H9 (cell line): ENCODE data around the gene GAP43. TPM values are rescaled to one million over a fixed set of nuclear protein-coding genes. Genes with fewer than 3 reads are reported as not detected.

Experiments
- DNase-seq: peaks from one replicate; pipeline ENCODE4 v3.0.0-alpha.2; 2017
- H2AFZ ChIP-seq: one replicate; pipeline ENCODE4 v1.6.1; 2013; ENCODE audit warnings: mild to moderate bottlenecking, low read length, control low read depth, moderate library complexity
- H2AK5ac ChIP-seq: 2 replicates; pipeline ENCODE4 v1.6.1; 2013; ENCODE audit warnings: low read length, control low read depth, mixed read lengths; ENCODE audit not compliant: insufficient read length
- H2BK120ac ChIP-seq: one replicate; pipeline ENCODE4 v1.6.1; 2013; ENCODE audit warnings: low read depth, mild to moderate bottlenecking, low read length, control low read depth, inconsistent platforms; ENCODE audit not compliant: poor library complexity, severe bottlenecking
- H2BK12ac ChIP-seq: 2 replicates; pipeline ENCODE4 v1.6.1; 2013; ENCODE audit warnings: low read length, control low read depth, mixed read lengths, low read depth; ENCODE audit not compliant: insufficient read length
- H2BK15ac ChIP-seq: 2 replicates; pipeline ENCODE4 v1.6.1; 2013; ENCODE audit warnings: low read depth, low read length, control low read depth
- H2BK20ac ChIP-seq: one replicate; pipeline ENCODE4 v1.6.1; 2013; ENCODE audit warnings: low read depth, mild to moderate bottlenecking, low read length, control low read depth, inconsistent platforms; ENCODE audit not compliant: poor library complexity, severe bottlenecking
- H2BK5ac ChIP-seq: 2 replicates; pipeline ENCODE4 v1.6.1; 2013; ENCODE audit warnings: low read length, control low read depth, mixed read lengths; ENCODE audit not compliant: insufficient read length
- H3K14ac ChIP-seq: 2 replicates; pipeline ENCODE4 v1.6.1; 2013; ENCODE audit warnings: low read length, control low read depth; ENCODE audit not compliant: insufficient read depth
- H3K18ac ChIP-seq: 2 replicates; pipeline ENCODE4 v1.6.1; 2013; ENCODE audit warnings: low read depth, mild to moderate bottlenecking, mixed read lengths, low read length, control low read depth; ENCODE audit not compliant: insufficient read length
- H3K23ac ChIP-seq: 2 replicates; pipeline ENCODE4 v1.6.1; 2013; ENCODE audit warnings: low read length, control low read depth, mixed read lengths, low read depth; ENCODE audit not compliant: insufficient read length
- H3K23me2 ChIP-seq: 2 replicates; pipeline ENCODE4 v1.6.1; 2013; ENCODE audit warnings: low read depth, mild to moderate bottlenecking, mixed read lengths, low read length, control low read depth; ENCODE audit not compliant: insufficient read length, poor library complexity, severe bottlenecking
- H3K27ac ChIP-seq: 2 replicates; pipeline ENCODE4 v1.5.1; 2013; ENCODE audit warnings: low read length, control low read depth, mixed read lengths, low read depth; ENCODE audit not compliant: insufficient read length
- H3K27me3 ChIP-seq: 2 replicates; pipeline ENCODE4 v1.6.1; 2013; ENCODE audit warnings: low read length, control low read depth, inconsistent platforms; ENCODE audit not compliant: insufficient read depth
- H3K4ac ChIP-seq: 2 replicates; pipeline ENCODE4 v1.6.1; 2013; ENCODE audit warnings: low read depth, mild to moderate bottlenecking, control low read depth, inconsistent platforms, low read length, moderate library complexity
- H3K4me1 ChIP-seq: 2 replicates; pipeline ENCODE4 v1.6.1; 2013; ENCODE audit warnings: low read length, control low read depth, inconsistent platforms; ENCODE audit not compliant: insufficient read depth
- H3K4me2 ChIP-seq: 2 replicates; pipeline ENCODE4 v1.6.1; 2013; ENCODE audit warnings: low read length, control low read depth, mixed read lengths; ENCODE audit not compliant: insufficient read length, insufficient read depth
- H3K56ac ChIP-seq: 2 replicates; pipeline ENCODE4 v1.6.1; 2013; ENCODE audit warnings: low read depth, mild to moderate bottlenecking, mixed read lengths, low read length, control low read depth; ENCODE audit not compliant: insufficient read length
- H3K79me1 ChIP-seq: 2 replicates; pipeline ENCODE4 v1.6.1; 2013; ENCODE audit warnings: low read depth, mild to moderate bottlenecking, moderate library complexity, low read length, control low read depth, inconsistent platforms; ENCODE audit not compliant: insufficient read depth, poor library complexity, severe bottlenecking
- H3K79me2 ChIP-seq: 2 replicates; pipeline ENCODE4 v1.6.1; 2013; ENCODE audit warnings: low read length, control low read depth, inconsistent platforms; ENCODE audit not compliant: insufficient read depth
- H3K9ac ChIP-seq: 2 replicates; pipeline ENCODE4 v1.6.1; 2013; ENCODE audit warnings: low read length, control low read depth, mixed read lengths; ENCODE audit not compliant: insufficient read length; ENCODE audit errors: extremely low read depth
- H3K9me3 ChIP-seq: one replicate; pipeline ENCODE4 v1.6.1; 2013; ENCODE audit warnings: low read depth, low read length, inconsistent platforms; ENCODE audit not compliant: control insufficient read depth
- H3T11ph ChIP-seq: one replicate; pipeline ENCODE4 v1.6.1; 2013; ENCODE audit warnings: mild to moderate bottlenecking, low read length, control low read depth, inconsistent platforms
- H4K20me1 ChIP-seq: one replicate; pipeline ENCODE4 v1.6.1; 2013; ENCODE audit not compliant: control insufficient read depth, insufficient read length, insufficient read depth
- H4K5ac ChIP-seq: 2 replicates; pipeline ENCODE4 v1.6.1; 2013; ENCODE audit warnings: low read depth, mild to moderate bottlenecking, mixed read lengths, low read length, control low read depth; ENCODE audit not compliant: insufficient read length
- H4K8ac ChIP-seq: replicated peaks from 2 replicates; pipeline ENCODE4 v1.6.1; 2013; ENCODE audit warnings: low read length, control low read depth, mixed read lengths, low read depth; ENCODE audit not compliant: insufficient read length
- H4K91ac ChIP-seq: 2 replicates; pipeline ENCODE4 v1.6.1; 2013; ENCODE audit warnings: low read depth, mild to moderate bottlenecking, moderate library complexity, mixed read lengths, low read length, control low read depth; ENCODE audit not compliant: insufficient read length
- H3K27ac Mint-ChIP-seq, 3 experiments: 2 replicates in 2 of 3; 3 replicates in 1 of 3; pipeline ENCODE4 v1.8.0; 2020 to 2021; ENCODE audit warnings: mixed read lengths in 3 of 3, mild to moderate bottlenecking in 1 of 3, moderate library complexity in 1 of 3
- H3K27me3 Mint-ChIP-seq: 2 replicates; pipeline ENCODE4 v1.8.0; 2021; ENCODE audit warnings: low read depth, mild to moderate bottlenecking, moderate library complexity, mixed read lengths
- H3K36me3 Mint-ChIP-seq, 3 experiments: 2 replicates in 2 of 3; 3 replicates in 1 of 3; pipeline ENCODE4 v1.8.0; 2020 to 2021; ENCODE audit warnings: low read depth in 3 of 3, mixed read lengths in 3 of 3; ENCODE audit not compliant: insufficient read depth in 1 of 3
- H3K4me1 Mint-ChIP-seq, 2 experiments: 2 replicates each; pipeline ENCODE4 v1.8.0; 2020; ENCODE audit warnings: mixed read lengths in 2 of 2
- H3K4me3 Mint-ChIP-seq, 2 experiments: 2 replicates in 1 of 2; 3 replicates in 1 of 2; pipeline ENCODE4 v1.8.0; 2020 to 2021; ENCODE audit warnings: mild to moderate bottlenecking in 2 of 2, mixed read lengths in 2 of 2, moderate library complexity in 1 of 2
- H3K9me3 Mint-ChIP-seq, 2 experiments: 2 replicates in 1 of 2; 3 replicates in 1 of 2; pipeline ENCODE4 v1.8.0; 2020; ENCODE audit warnings: mild to moderate bottlenecking in 2 of 2, mixed read lengths in 2 of 2, moderate library complexity in 1 of 2
- WGBS: extraction: QIAGEN DNeasy Blood & Tissue Kit; methylation state at CpG from one replicate; pipeline ENCODE4 v1.1.7; 2013; ENCODE audit warnings: missing lambda C conversion rate, low lambda C conversion rate, mixed read lengths; ENCODE audit not compliant: insufficient read length; ENCODE audit errors: extremely low coverage; 5-methylcytosine and 5-hydroxymethylcytosine counted together
- total RNA-seq: library from RNA; stranded (reverse); gene quantifications from 2 replicates; pipeline ENCODE4 v1.2.1, GENCODE V29; 2021
- TF ChIP-seq, protein P1 (sequence below): fragments of 200-600 bp; sonication (generic); conservative IDR thresholded peaks from 3 replicates; pipeline ENCODE4 v1.8.0; 2021; ENCODE audit warnings: antibody characterized with exemption, mild to moderate bottlenecking

GAP43 gene
- total RNA-seq, 1 experiment from 2014 or later, result 12.8 TPM

DNA sequence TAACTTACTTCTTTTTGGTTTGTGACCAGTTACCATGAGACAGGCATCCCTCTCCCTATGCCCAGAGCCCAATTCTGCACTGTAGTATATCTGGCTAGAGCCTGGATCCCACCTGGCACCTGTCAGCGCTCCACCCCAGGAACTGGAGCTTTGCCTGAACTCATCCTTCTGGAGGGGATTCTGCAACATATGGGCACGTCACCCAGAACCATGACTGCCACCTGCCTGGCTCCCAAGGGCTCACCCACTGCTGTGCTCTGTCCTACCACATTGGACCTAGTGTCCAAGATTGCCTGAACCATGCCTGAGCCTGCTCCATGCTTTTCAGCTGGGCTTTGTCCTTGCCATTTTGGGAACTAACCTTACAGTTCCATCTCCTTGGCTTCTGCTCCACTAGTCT is 21.1 kb upstream of the GAP43 start:
- Histone ChIP-seq H3K79me1 (no peaks in the 10 kb centered on the region), H3K23ac (no peak overlapping the region), H2BK20ac (no peak overlapping the region), H2AFZ (no peak overlapping the region), H2BK5ac (no peak overlapping the region), H3K9ac (no peak overlapping the region), H3K18ac (no peak overlapping the region), H3K9me3 (no peaks in the 10 kb centered on the region), H3K56ac (no peak overlapping the region), H3K4me1 (no peaks in the 10 kb centered on the region), H3K79me2 (no peaks in the 10 kb centered on the region), H2BK12ac (no peak overlapping the region), H3K4me2 (no peak overlapping the region), H3K27me3 (no peaks in the 10 kb centered on the region), H4K20me1 (no peaks in the 10 kb centered on the region), H3K27ac (no peak overlapping the region), H4K8ac (no peak overlapping the region), H3K4ac (no peak overlapping the region), H2BK120ac (no peak overlapping the region), H3K14ac (no peak overlapping the region; the same call in 1 of the 2 replicates), H3K23me2 (no peaks in the 10 kb centered on the region), H2AK5ac (no peak overlapping the region), H2BK15ac (no peak overlapping the region), H4K5ac (no peak overlapping the region), H4K91ac (no peak overlapping the region), H3T11ph (no peak overlapping the region)
- Mint-ChIP-seq H3K4me1 (peaks cover 0 to 4% of the 10 kb centered on the region in 2 experiments; a peak in 2 of 4 replicates), H3K36me3 (peaks cover 4 to 7% (median 5%) of the 10 kb centered on the region in 3 experiments; a peak in 5 of 7 replicates), H3K27me3 (peaks cover 1% of the 10 kb centered on the region; the same call in 1 of the 2 replicates), H3K9me3 (peaks cover 4 to 6% of the 10 kb centered on the region in 2 experiments; a peak in 4 of 5 replicates), H3K4me3 (no peak overlapping the region), H3K27ac (no peak overlapping the region)
- TF ChIP-seq, protein P1, sequence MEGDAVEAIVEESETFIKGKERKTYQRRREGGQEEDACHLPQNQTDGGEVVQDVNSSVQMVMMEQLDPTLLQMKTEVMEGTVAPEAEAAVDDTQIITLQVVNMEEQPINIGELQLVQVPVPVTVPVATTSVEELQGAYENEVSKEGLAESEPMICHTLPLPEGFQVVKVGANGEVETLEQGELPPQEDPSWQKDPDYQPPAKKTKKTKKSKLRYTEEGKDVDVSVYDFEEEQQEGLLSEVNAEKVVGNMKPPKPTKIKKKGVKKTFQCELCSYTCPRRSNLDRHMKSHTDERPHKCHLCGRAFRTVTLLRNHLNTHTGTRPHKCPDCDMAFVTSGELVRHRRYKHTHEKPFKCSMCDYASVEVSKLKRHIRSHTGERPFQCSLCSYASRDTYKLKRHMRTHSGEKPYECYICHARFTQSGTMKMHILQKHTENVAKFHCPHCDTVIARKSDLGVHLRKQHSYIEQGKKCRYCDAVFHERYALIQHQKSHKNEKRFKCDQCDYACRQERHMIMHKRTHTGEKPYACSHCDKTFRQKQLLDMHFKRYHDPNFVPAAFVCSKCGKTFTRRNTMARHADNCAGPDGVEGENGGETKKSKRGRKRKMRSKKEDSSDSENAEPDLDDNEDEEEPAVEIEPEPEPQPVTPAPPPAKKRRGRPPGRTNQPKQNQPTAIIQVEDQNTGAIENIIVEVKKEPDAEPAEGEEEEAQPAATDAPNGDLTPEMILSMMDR, result no peak
- DNase-seq, result no peak
- no CpG with 5 or more reads among the region's 2 CpGs for whole genome bisulfite sequencing
